Stomach (tissue), 9 donors: ENCODE data around the gene RBBP8NL. TPM values are rescaled to one million over a fixed set of nuclear protein-coding genes. Genes with fewer than 3 reads are reported as not detected.

Experiments
- DNase-seq, 2 donors: peaks; one replicate each; pipeline versions ENCODE4 v3.0.0 to v3.0.0-alpha.2; 2013 to 2019
- H3K27ac ChIP-seq, 5 donors: fragments of 200-600 bp in 4 of 5; sonication (generic) in 4 of 5; one replicate each; pipeline ENCODE4 v1.5.1; 2013 to 2019; ENCODE audit warnings: mild to moderate bottlenecking in 1 of 5, moderate library complexity in 1 of 5
- H3K27me3 ChIP-seq, 3 donors: fragments of 200-600 bp; sonication (generic); one replicate each; pipeline ENCODE4 v1.5.1; 2017 to 2019; ENCODE audit warnings: mixed run types in 1 of 3
- H3K36me3 ChIP-seq, 4 donors: fragments of 200-600 bp; sonication (generic); 1 replicate in 3 of 4; 2 replicates in 1 of 4; pipeline ENCODE4 v1.5.1; 2016 to 2019
- H3K4me1 ChIP-seq, 4 donors: fragments of 200-600 bp; sonication (generic); one replicate each; pipeline ENCODE4 v1.5.1; 2016 to 2019
- H3K4me3 ChIP-seq, 4 donors: fragments of 200-600 bp; sonication (generic) in 3 of 4; one replicate each; pipeline ENCODE4 v1.5.1; 2016 to 2019; ENCODE audit warnings: mild to moderate bottlenecking in 1 of 4
- H3K9me3 ChIP-seq, 4 donors: fragments of 200-600 bp; sonication (generic); one replicate each; pipeline ENCODE4 v1.5.1; 2016 to 2019
- EP300 ChIP-seq: sonication (generic); formaldehyde crosslinking; IDR thresholded peaks from one replicate; pipeline ENCODE4 v1.6.1; 2017; ENCODE audit warnings: antibody characterized with exemption
- POLR2A ChIP-seq, 4 donors: fragments of 450-650 bp; IDR thresholded peaks; one replicate each; pipeline ENCODE4 v1.6.1; 2016; ENCODE audit warnings: antibody characterized with exemption in 4 of 4, control low read depth in 2 of 4, mild to moderate bottlenecking in 1 of 4, moderate library complexity in 1 of 4
- POLR2AphosphoS5 ChIP-seq, 3 donors: sonication (generic); formaldehyde crosslinking; IDR thresholded peaks; one replicate each; pipeline ENCODE4 v1.6.1; 2016; ENCODE audit warnings: antibody characterized with exemption in 3 of 3
- WGBS, 5 donors: extraction: QIAGEN DNeasy Blood & Tissue Kit in 3 of 5; methylation state at CpG; one replicate each; pipeline versions ENCODE4 v1.1.5 to v1.1.7; 2013 to 2018; 5-methylcytosine and 5-hydroxymethylcytosine counted together
- intact Hi-C: fragments of 100-400 bp; cut with DNase I; formaldehyde crosslinking; loops from one replicate; pipeline ENCODE4 v1.15.1; 2023; ENCODE audit warnings: low total_unique reads
- polyA plus RNA-seq, 3 donors: library from polyadenylated mRNA; stranded (reverse); fragments of 200-250 nt; gene quantifications; one replicate each; pipeline ENCODE4 v1.2.3, GENCODE V29; 2013
- total RNA-seq, 5 donors: library from RNA; depleted of rRNA; stranded (reverse); fragments of >200 nt; gene quantifications; one replicate each; pipeline versions ENCODE4 v1.1.0 to v1.2.3, GENCODE V29; 2014 to 2016
- TF ChIP-seq, protein P1 (sequence below), 7 experiments: fragments of 450-650 bp in 4 of 7; fragments of 200-600 bp in 3 of 7; sonication (generic) in 3 of 7; IDR thresholded peaks; one replicate each; pipeline ENCODE4 v1.5.1; 2016 to 2019; ENCODE audit warnings: antibody characterized with exemption in 7 of 7, control low read depth in 2 of 7, mild to moderate bottlenecking in 1 of 7
- donor health status: healthy with polysubstance abuse.
- donor health status: Bipolar disorder and iron deficiency.
- donor health status: healthy.

The RBBP8NL gene
- total and polyA plus RNA-seq, 8 donors: 0.45 to 8.0 (median 2.2) TPM; not detected in 2

DNA sequence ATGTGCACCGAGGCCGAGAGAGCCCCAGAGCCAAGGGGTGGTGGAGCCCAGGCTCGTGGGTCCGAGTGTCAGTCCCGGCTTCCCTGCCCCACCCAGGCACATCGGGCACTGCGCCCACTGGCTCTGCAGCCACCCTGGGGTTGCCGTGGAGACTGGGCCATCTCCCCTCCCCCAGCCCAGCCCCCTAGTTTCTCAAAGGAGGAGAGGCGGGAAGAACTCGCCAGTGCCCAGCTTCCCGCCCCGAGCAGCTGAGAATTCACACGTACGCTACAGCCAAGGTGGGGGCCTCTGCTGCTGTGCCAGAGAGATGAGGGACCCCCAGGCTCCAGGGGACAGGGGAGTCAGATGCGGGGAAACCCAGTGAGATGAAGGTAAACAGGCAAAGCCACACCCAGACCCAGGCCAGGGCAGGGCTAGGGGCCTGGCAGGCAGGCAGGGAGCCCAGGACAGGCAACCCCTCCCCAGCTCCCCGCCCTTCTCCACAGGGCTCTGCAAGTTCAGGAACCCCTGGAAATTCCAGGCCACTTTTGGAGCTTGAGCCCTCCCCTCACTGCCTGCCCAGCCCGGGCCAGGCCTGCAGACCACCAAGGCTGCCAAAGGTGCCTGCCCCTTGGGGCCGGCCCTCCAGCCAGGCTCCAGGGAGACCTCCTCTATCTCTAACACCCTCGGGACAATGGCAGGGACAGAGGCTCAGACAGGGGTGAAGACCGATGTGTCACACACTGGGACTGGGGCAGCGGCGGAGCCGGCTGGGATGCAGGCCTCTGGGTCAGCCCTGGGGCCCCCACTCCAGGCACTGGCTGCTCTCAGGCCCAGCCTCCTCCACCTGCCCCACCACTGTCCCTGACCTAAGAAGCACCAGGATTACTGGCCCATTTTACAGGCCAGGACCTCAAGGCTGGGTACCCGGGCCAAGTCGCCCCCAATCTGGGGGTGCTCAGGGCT lies 66.2 kb downstream of the RBBP8NL start:
- Histone ChIP-seq H3K27ac (peak overlapping the region; percentile 17 to 92 (median 82)), H3K4me1 (peaks cover 92 to 97% (median 95%) of the 10 kb centered on the region in 4 donors), H3K4me3 (peak overlapping the region in 1 of 4 donors; percentile 9), H3K9me3 (no peaks in the 10 kb centered on the region), H3K27me3 (peaks cover 0 to 7% (median under 1%) of the 10 kb centered on the region in 3 donors), H3K36me3 (peaks cover 0 to 14% (median 4%) of the 10 kb centered on the region in 4 donors)
- intact Hi-C loops: no loop called here
- WGBS, 5 donors: 43 to 61% (median 49%) methylated on average over 10 to 25 of the region's 25 CpGs
- TF ChIP-seq POLR2A (IDR thresholded peaks at IDR 0.05) (no peak), EP300 (no peak), POLR2AphosphoS5 (IDR thresholded peaks at IDR 0.05) (no peak)
- TF ChIP-seq, protein P1, sequence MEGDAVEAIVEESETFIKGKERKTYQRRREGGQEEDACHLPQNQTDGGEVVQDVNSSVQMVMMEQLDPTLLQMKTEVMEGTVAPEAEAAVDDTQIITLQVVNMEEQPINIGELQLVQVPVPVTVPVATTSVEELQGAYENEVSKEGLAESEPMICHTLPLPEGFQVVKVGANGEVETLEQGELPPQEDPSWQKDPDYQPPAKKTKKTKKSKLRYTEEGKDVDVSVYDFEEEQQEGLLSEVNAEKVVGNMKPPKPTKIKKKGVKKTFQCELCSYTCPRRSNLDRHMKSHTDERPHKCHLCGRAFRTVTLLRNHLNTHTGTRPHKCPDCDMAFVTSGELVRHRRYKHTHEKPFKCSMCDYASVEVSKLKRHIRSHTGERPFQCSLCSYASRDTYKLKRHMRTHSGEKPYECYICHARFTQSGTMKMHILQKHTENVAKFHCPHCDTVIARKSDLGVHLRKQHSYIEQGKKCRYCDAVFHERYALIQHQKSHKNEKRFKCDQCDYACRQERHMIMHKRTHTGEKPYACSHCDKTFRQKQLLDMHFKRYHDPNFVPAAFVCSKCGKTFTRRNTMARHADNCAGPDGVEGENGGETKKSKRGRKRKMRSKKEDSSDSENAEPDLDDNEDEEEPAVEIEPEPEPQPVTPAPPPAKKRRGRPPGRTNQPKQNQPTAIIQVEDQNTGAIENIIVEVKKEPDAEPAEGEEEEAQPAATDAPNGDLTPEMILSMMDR (IDR thresholded peaks at IDR 0.05): no peak
- peak in 1 of 2 donors; percentile 68 for DNase-seq

Other genes starting within 250 kb of the RBBP8NL start
- 10 to 100 TPM; 13.6 to 77.9 (median 22.8) TPM for gene MTG2, start 244.5 kb downstream of the RBBP8NL start, total RNA-seq
- 10 to 100 TPM; 14.7 to 28.2 (median 19.8) TPM for gene MTG2, start 244.5 kb downstream of the RBBP8NL start, polyA plus RNA-seq
- gene HRH3, start 207.3 kb downstream of the RBBP8NL start, total RNA-seq: not detected
- not detected for gene HRH3, start 207.3 kb downstream of the RBBP8NL start, polyA plus RNA-seq
- gene OSBPL2, start 189.0 kb downstream of the RBBP8NL start, total RNA-seq: 10 to 100 TPM; 23.2 to 83.4 (median 66.3) TPM
- gene OSBPL2, start 189.0 kb downstream of the RBBP8NL start, polyA plus RNA-seq: 10 to 100 TPM; 15.1 to 19.7 (median 19.7) TPM
- gene ADRM1, start 124.5 kb downstream of the RBBP8NL start, total RNA-seq: 100 to 1,000 TPM in 2 of 5 donors, 10 to 100 TPM in 3; 42.0 to 130 (median 68.4) TPM
- gene ADRM1, start 124.5 kb downstream of the RBBP8NL start, polyA plus RNA-seq: 10 to 100 TPM; 82.3 to 91.3 (median 85.0) TPM
- 100 to 1,000 TPM in 2 of 5 donors, 10 to 100 TPM in 3; 42.2 to 278 (median 86.9) TPM for gene LAMA5, start 60.2 kb downstream of the RBBP8NL start, total RNA-seq
- 100 to 1,000 TPM in 1 of 3 donors, 10 to 100 TPM in 2; 41.4 to 278 (median 72.3) TPM for gene LAMA5, start 60.2 kb downstream of the RBBP8NL start, polyA plus RNA-seq
- 1,000 to 10,000 TPM in 3 of 5 donors, 100 to 1,000 TPM in 2; 239 to 2,998 (median 1,528) TPM for gene RPS21, start 40.4 kb downstream of the RBBP8NL start, total RNA-seq
- gene RPS21, start 40.4 kb downstream of the RBBP8NL start, polyA plus RNA-seq: 1,000 to 10,000 TPM; 4,606 to 7,615 (median 4,647) TPM
- 1 to 10 TPM in 4 of 5 donors, under 1 TPM in 1; 0.55 to 7.8 (median 1.4) TPM for gene CABLES2, start 20.3 kb downstream of the RBBP8NL start, total RNA-seq
- gene CABLES2, start 20.3 kb downstream of the RBBP8NL start, polyA plus RNA-seq: 1 to 10 TPM; 2.0 to 3.2 (median 2.5) TPM
- gene GATA5, start 48.5 kb upstream of the RBBP8NL start, total RNA-seq: 10 to 100 TPM in 2 of 5 donors, 1 to 10 TPM in 2, not detected in 1; 3.1 to 16.4 (median 9.0) TPM
- 10 to 100 TPM in 1 of 3 donors, 1 to 10 TPM in 2; 9.1 to 11.2 (median 9.3) TPM for gene GATA5, start 48.5 kb upstream of the RBBP8NL start, polyA plus RNA-seq
- gene SLCO4A1, start 215.0 kb upstream of the RBBP8NL start, total RNA-seq: 10 to 100 TPM in 3 of 5 donors, 1 to 10 TPM in 1, under 1 TPM in 1; 0.58 to 44.3 (median 20.7) TPM
- gene SLCO4A1, start 215.0 kb upstream of the RBBP8NL start, polyA plus RNA-seq: 10 to 100 TPM in 1 of 3 donors, 1 to 10 TPM in 2; 4.4 to 14.7 (median 9.0) TPM